ENCODE results near the gene RHBDL1. TPM values are rescaled to one million over a fixed set of nuclear protein-coding genes. Genes with fewer than 3 reads are reported as not detected.
A peak's percentile ranks its signal among the peaks of the same experiment; 100 is the strongest.

RHBDL1 gene
- total and polyA plus RNA-seq, 9 of the 15 experiments (the other 6 are each of a cell fraction or from before 2014, with no cell fraction given): 0.03 to 5.6 (median 1.3) TPM; not detected in 1

DNA sequence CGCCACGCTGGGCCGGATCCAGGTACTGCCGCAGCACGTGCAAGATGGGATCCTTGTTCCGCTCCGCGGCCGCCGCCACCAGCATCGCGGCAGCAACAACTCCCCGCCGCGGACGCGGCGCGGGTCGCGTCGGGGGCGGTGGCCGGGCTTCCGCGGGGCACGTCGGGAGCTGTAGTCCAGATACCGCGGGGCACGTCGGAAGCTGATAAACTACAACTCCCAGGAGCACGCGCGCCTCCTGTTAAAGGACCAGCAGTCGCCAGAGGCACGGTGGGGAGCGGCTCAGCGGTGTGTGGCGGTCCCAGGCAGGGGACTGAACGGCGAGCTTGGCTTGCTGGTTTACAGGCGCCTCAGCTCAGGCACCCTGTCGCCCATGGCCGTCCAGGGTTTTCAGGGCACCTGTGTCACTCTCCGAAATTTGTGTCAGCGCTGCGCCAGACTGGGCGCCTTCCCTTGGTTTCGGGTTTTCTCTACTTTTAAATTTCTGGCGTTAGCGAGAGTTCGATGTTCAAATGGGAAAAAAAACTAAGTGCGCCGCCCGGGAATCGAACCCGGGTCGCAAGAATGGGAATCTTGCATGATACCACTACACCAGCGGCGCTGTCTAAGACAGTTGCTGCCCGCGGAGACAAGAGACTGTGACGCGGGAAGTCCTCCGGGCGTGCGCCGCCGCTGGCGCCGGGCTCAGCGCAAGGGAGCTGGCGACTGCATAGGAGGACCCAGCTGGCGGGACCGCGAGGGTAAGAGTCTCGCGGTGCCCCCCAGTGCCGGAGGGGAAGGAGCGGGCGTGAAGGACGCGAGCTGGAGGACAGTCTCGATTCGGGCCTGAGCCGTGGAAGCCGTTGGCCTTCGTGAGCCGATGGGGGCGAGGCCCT, 39.0 kb upstream of the RHBDL1 start, which contains the start of gene METTL26 (continued):
- peak; percentile 58; the same call in 1 of the 2 replicates for TF ChIP-seq MTA3 (IDR thresholded peaks at IDR 0.05; ENCODE audit: borderline replicate concordance)
- TF ChIP-seq, protein P1, sequence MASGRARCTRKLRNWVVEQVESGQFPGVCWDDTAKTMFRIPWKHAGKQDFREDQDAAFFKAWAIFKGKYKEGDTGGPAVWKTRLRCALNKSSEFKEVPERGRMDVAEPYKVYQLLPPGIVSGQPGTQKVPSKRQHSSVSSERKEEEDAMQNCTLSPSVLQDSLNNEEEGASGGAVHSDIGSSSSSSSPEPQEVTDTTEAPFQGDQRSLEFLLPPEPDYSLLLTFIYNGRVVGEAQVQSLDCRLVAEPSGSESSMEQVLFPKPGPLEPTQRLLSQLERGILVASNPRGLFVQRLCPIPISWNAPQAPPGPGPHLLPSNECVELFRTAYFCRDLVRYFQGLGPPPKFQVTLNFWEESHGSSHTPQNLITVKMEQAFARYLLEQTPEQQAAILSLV (tag; IDR thresholded peaks at IDR 0.05): no peak
- TF ChIP-seq, protein P2, sequence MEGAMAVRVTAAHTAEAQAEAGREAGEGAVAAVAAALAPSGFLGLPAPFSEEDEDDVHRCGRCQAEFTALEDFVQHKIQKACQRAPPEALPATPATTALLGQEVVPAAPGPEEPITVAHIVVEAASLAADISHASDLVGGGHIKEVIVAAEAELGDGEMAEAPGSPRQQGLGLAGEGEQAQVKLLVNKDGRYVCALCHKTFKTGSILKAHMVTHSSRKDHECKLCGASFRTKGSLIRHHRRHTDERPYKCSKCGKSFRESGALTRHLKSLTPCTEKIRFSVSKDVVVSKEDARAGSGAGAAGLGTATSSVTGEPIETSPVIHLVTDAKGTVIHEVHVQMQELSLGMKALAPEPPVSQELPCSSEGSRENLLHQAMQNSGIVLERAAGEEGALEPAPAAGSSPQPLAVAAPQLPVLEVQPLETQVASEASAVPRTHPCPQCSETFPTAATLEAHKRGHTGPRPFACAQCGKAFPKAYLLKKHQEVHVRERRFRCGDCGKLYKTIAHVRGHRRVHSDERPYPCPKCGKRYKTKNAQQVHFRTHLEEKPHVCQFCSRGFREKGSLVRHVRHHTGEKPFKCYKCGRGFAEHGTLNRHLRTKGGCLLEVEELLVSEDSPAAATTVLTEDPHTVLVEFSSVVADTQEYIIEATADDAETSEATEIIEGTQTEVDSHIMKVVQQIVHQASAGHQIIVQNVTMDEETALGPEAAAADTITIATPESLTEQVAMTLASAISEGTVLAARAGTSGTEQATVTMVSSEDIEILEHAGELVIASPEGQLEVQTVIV (CRISPR knock-in tag; IDR thresholded peaks at IDR 0.05; ENCODE audit: borderline replicate concordance): no peak
- TF ChIP-seq, protein P3, sequence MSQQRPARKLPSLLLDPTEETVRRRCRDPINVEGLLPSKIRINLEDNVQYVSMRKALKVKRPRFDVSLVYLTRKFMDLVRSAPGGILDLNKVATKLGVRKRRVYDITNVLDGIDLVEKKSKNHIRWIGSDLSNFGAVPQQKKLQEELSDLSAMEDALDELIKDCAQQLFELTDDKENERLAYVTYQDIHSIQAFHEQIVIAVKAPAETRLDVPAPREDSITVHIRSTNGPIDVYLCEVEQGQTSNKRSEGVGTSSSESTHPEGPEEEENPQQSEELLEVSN (IDR thresholded peaks at IDR 0.05; ENCODE audit: borderline replicate concordance in 1 of 2, extremely low read depth in 1 of 2, insufficient read depth in 1 of 2, insufficient read length in 1 of 2, low read depth in 1 of 2, low read length in 1 of 2, poor library complexity in 1 of 2, severe bottlenecking in 1 of 2): peak; percentile 93 to 95
- TF ChIP-seq ERF (CRISPR knock-in tag; IDR thresholded peaks at IDR 0.05): peak; percentile 21; the same call in 1 of the 2 replicates
- TF ChIP-seq PML (IDR thresholded peaks at IDR 0.05; ENCODE audit: low read length): peak; percentile 26; the same call in 1 of the 2 replicates
- TF ChIP-seq GTF2A2 (tag; IDR thresholded peaks at IDR 0.05): no peak
- TF ChIP-seq NCOA1 (IDR thresholded peaks at IDR 0.05; ENCODE audit: low read depth): no peak
- TF ChIP-seq NR2F6 (CRISPR knock-in tag; IDR thresholded peaks at IDR 0.05): no peak
- no peak for TF ChIP-seq SMAD2 (IDR thresholded peaks at IDR 0.05; ENCODE audit: low read depth, low read length)
- no peak for TF ChIP-seq ZNF707 (CRISPR knock-in tag; conservative IDR thresholded peaks at IDR 0.05)
- TF ChIP-seq FUS (optimal IDR thresholded peaks at IDR 0.05; ENCODE audit: low read depth, low read length): peak; percentile 74
- TF ChIP-seq, protein P4, sequence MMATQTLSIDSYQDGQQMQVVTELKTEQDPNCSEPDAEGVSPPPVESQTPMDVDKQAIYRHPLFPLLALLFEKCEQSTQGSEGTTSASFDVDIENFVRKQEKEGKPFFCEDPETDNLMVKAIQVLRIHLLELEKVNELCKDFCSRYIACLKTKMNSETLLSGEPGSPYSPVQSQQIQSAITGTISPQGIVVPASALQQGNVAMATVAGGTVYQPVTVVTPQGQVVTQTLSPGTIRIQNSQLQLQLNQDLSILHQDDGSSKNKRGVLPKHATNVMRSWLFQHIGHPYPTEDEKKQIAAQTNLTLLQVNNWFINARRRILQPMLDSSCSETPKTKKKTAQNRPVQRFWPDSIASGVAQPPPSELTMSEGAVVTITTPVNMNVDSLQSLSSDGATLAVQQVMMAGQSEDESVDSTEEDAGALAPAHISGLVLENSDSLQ (IDR thresholded peaks at IDR 0.05): peak; percentile 40; the same call in 1 of the 2 replicates
- peak; percentile 95 for TF ChIP-seq POLR3A (IDR thresholded peaks at IDR 0.05; ENCODE audit: borderline replicate concordance, extremely low read depth, insufficient read depth, insufficient read length)
- TF ChIP-seq HLTF (IDR thresholded peaks at IDR 0.05): no peak
- TF ChIP-seq RFX1 (IDR thresholded peaks at IDR 0.05): no peak
- TF ChIP-seq BHLHE40 (IDR thresholded peaks at IDR 0.05; ENCODE audit: low read length): peak; percentile 99
- TF ChIP-seq, protein P5, sequence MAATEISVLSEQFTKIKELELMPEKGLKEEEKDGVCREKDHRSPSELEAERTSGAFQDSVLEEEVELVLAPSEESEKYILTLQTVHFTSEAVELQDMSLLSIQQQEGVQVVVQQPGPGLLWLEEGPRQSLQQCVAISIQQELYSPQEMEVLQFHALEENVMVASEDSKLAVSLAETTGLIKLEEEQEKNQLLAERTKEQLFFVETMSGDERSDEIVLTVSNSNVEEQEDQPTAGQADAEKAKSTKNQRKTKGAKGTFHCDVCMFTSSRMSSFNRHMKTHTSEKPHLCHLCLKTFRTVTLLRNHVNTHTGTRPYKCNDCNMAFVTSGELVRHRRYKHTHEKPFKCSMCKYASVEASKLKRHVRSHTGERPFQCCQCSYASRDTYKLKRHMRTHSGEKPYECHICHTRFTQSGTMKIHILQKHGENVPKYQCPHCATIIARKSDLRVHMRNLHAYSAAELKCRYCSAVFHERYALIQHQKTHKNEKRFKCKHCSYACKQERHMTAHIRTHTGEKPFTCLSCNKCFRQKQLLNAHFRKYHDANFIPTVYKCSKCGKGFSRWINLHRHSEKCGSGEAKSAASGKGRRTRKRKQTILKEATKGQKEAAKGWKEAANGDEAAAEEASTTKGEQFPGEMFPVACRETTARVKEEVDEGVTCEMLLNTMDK (IDR thresholded peaks at IDR 0.05; ENCODE audit: borderline replicate concordance, insufficient read depth, low read depth, low read length, poor library complexity, severe bottlenecking): peak; percentile 45
- no peak for TF ChIP-seq ADNP (tag; IDR thresholded peaks at IDR 0.05)

All from K562 (cell line).